ENCODE results near the gene MYOM3. TPM values are rescaled to one million over a fixed set of nuclear protein-coding genes. Genes with fewer than 3 reads are reported as not detected.
"Not testable (repeated sequence)": the region's sequence is repeated elsewhere in the genome, so short reads cannot be mapped to it uniquely, and the experiment has no call there.

MYOM3 gene
- total RNA-seq, 1 donor from 2014 or later: 0.69 TPM

GRCh38 chr1:24049733-24050132 lies 62.2 kb downstream of the MYOM3 start:
- Histone ChIP-seq H3K27me3 (no peaks in the 10 kb centered on the region), H3K4me3 (no peak overlapping the region), H3K9me3 (no peaks in the 10 kb centered on the region), H3K36me3 (no peaks in the 10 kb centered on the region), H3K27ac (no peak overlapping the region), H3K4me1 (peaks cover 7% of the 10 kb centered on the region)
- intact Hi-C loops (cut with DNase I): no loop called here
- DNase-seq: no peak
- TF ChIP-seq, protein P1, sequence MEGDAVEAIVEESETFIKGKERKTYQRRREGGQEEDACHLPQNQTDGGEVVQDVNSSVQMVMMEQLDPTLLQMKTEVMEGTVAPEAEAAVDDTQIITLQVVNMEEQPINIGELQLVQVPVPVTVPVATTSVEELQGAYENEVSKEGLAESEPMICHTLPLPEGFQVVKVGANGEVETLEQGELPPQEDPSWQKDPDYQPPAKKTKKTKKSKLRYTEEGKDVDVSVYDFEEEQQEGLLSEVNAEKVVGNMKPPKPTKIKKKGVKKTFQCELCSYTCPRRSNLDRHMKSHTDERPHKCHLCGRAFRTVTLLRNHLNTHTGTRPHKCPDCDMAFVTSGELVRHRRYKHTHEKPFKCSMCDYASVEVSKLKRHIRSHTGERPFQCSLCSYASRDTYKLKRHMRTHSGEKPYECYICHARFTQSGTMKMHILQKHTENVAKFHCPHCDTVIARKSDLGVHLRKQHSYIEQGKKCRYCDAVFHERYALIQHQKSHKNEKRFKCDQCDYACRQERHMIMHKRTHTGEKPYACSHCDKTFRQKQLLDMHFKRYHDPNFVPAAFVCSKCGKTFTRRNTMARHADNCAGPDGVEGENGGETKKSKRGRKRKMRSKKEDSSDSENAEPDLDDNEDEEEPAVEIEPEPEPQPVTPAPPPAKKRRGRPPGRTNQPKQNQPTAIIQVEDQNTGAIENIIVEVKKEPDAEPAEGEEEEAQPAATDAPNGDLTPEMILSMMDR (IDR thresholded peaks at IDR 0.05): no peak
- no peak for ATAC-seq

- H3K4me1 ChIP-seq; H3K4me3 ChIP-seq; H3K9me3 ChIP-seq; ATAC-seq; H3K27ac ChIP-seq; H3K27me3 ChIP-seq; H3K36me3 ChIP-seq; intact Hi-C loops (cut with DNase I): not testable (repeated sequence)
- DNase-seq: peak; percentile 29
Observed at GRCh38 chr1:24048894-24049293, 63.0 kb downstream of the MYOM3 start.

DNA sequence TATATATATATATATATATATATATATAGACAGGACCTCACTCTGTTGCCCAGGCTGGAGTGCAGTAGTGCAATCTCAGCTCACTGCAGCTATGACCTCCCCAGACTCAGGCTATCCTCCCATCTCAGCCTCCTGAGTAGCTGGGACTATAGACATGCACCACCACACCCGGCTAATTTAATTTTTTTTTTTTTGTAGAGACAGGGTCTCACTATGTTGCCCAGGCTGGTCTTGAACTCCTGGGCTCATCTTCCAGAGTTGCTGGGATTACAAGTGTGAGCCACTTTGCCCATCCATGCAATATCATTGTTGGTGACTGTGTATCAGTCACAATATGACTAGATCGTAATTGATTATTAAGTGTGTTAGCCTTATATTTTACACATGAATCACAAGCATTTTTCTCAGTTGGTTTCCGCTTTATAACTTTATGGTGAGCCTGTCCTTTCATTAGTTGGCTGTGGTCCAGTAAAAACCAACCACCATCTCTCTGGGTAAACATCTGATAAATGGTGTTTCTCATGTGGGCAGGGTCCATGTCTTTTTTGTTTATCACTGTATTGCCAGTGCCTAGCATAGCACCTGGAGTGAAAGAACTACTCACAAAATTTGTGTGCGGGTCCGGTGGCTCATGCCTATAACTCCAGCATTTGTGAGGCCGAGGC lies 63.6 kb downstream of the MYOM3 start:
- H3K9me3 ChIP-seq: no peaks in the 10 kb centered on the region

GRCh38 chr1:24047110-24047477 lies 64.8 kb downstream of the MYOM3 start:
- ATAC-seq (peak; percentile 64), DNase-seq (peak; percentile 60)
- H3K4me1 ChIP-seq: peaks cover 7% of the 10 kb centered on the region
- H3K9me3 ChIP-seq: no peaks in the 10 kb centered on the region
- no peaks in the 10 kb centered on the region for H3K27me3 ChIP-seq
- intact Hi-C loops (cut with DNase I): no loop called here
- no peak overlapping the region for H3K27ac ChIP-seq
- no peak overlapping the region for H3K4me3 ChIP-seq
- TF ChIP-seq, protein P1 (IDR thresholded peaks at IDR 0.05): no peak
- H3K36me3 ChIP-seq: no peaks in the 10 kb centered on the region

More for the DNA sequence above, 63.6 kb downstream of the MYOM3 start:
- Histone ChIP-seq H3K27me3 (no peaks in the 10 kb centered on the region), H3K36me3 (no peaks in the 10 kb centered on the region), H3K4me3 (no peak overlapping the region), H3K27ac (no peak overlapping the region), H3K4me1 (peaks cover 7% of the 10 kb centered on the region)
- no peak for DNase-seq
- intact Hi-C loops (cut with DNase I): no loop called here
- no peak for ATAC-seq
- TF ChIP-seq, protein P1 (IDR thresholded peaks at IDR 0.05): no peak

GRCh38 chr1:24045771-24046170 lies 66.2 kb downstream of the MYOM3 start:
- H3K36me3 ChIP-seq: no peaks in the 10 kb centered on the region
- no peaks in the 10 kb centered on the region for H3K9me3 ChIP-seq
- ATAC-seq: no peak
- DNase-seq: no peak
- H3K27ac ChIP-seq: no peak overlapping the region
- intact Hi-C loops (cut with DNase I): no loop called here
- H3K27me3 ChIP-seq: no peaks in the 10 kb centered on the region
- no peaks in the 10 kb centered on the region for H3K4me1 ChIP-seq
- TF ChIP-seq, protein P1 (IDR thresholded peaks at IDR 0.05): no peak
- no peak overlapping the region for H3K4me3 ChIP-seq

GRCh38 chr1:24044672-24045071 lies 67.3 kb downstream of the MYOM3 start:
- H3K9me3 ChIP-seq; H3K27ac ChIP-seq; H3K36me3 ChIP-seq; DNase-seq; intact Hi-C loops (cut with DNase I); H3K4me1 ChIP-seq; ATAC-seq; H3K4me3 ChIP-seq; H3K27me3 ChIP-seq: not testable (repeated sequence)

All from upper lobe of right lung (tissue), 1 donor.